ENCODE measurements around the gene ABLIM1.

- TF ChIP-seq CTCF (IDR thresholded peaks at IDR 0.05) (no peak), POLR2A (IDR thresholded peaks at IDR 0.05) (no peak), EP300 (IDR thresholded peaks at IDR 0.05) (no peak)
Measured at GRCh38 chr10:114668375-114669080, 10.5 kb upstream of the ABLIM1 start.
